GM12878 (cell line): Measurements from ENCODE around the gene DNMT1. TPM values are rescaled to one million over a fixed set of nuclear protein-coding genes. Genes with fewer than 3 reads are reported as not detected.
A peak's percentile ranks its signal among the peaks of the same experiment; 100 is the strongest.

Source experiments
- ATAC-seq: fragments of 200-7000 bp; cut with Tn5 transposase; 3 replicates; pipeline ENCODE4 v1.9.1; 2020; ENCODE audit warnings: mild to moderate bottlenecking, moderate library complexity
- BruUV-seq: library from RNA; stranded (reverse); fragments of 400-500 nt; replicated peaks from 2 replicates; lab custom pipeline; 2021; lab: Mats Ljungman, UMichigan
- CTCF ChIA-PET: fragments of 300-600 bp; sonication (Branson Sonifier 250); formaldehyde crosslinking; extraction: SDS; loops from one replicate; lab custom pipeline; 2021; ENCODE audit warnings: inconsistent platforms; lab: Yijun Ruan, JAX
- POLR2A ChIA-PET: fragments of 350-600 bp; formaldehyde crosslinking; extraction: SDS; loops from one replicate; lab custom pipeline; 2021; ENCODE audit warnings: inconsistent platforms; lab: Charles Lee
- RAD21 ChIA-PET: fragments of 300-600 bp; sonication (Branson Sonifier 250); formaldehyde crosslinking; loops from one replicate; lab custom pipeline; 2023; ENCODE audit warnings: antibody characterized with exemption; ENCODE audit not compliant: unreplicated experiment; lab: Charles Lee
- SMC1A ChIA-PET: fragments of 300-600 bp; sonication (Branson Sonifier 250); formaldehyde crosslinking; loops from one replicate; lab custom pipeline; 2023; ENCODE audit not compliant: unreplicated experiment, uncharacterized antibody; lab: Charles Lee
- DNase-seq: peaks from one replicate; pipeline ENCODE4 v3.0.0-alpha.2; 2011; ENCODE audit warnings: low read depth, low spot score
- FAIRE-seq: peaks from 3 replicates; lab custom pipeline; 2011; peaks lifted over from hg19 to GRCh38; lab: Jason Lieb, UNC
- H2AFZ ChIP-seq: 2 replicates; pipeline ENCODE4 v1.6.0; 2011; ENCODE audit warnings: low read depth, low read length, control low read depth; ENCODE audit not compliant: control insufficient read depth
- H3K27ac ChIP-seq: 2 replicates; pipeline ENCODE4 v1.5.1; 2011; ENCODE audit warnings: control low read depth; ENCODE audit not compliant: control insufficient read depth, insufficient read depth
- H3K27me3 ChIP-seq, 2 experiments: replicated peaks in 1 of 2; 2 replicates each; pipeline versions ENCODE4 v1.6.0 to v1.6.1; 2011; ENCODE audit warnings: low read length in 1 of 2; ENCODE audit not compliant: control insufficient read depth in 2 of 2, insufficient read depth in 2 of 2
- H3K36me3 ChIP-seq, 2 experiments: 2 replicates each; pipeline ENCODE4 v1.5.1; 2011; ENCODE audit warnings: low read length in 1 of 2; ENCODE audit not compliant: control insufficient read depth in 2 of 2, insufficient read depth in 2 of 2
- H3K4me1 ChIP-seq: 2 replicates; pipeline ENCODE4 v1.6.1; 2011; ENCODE audit warnings: mild to moderate bottlenecking, low read length, moderate library complexity, mixed read lengths; ENCODE audit not compliant: control insufficient read depth, insufficient read depth
- H3K4me2 ChIP-seq: 2 replicates; pipeline ENCODE4 v1.6.0; 2011; ENCODE audit warnings: control low read depth; ENCODE audit not compliant: control insufficient read depth, insufficient read depth
- H3K4me3 ChIP-seq: fragments of 200-600 bp; sonication (generic); 2 replicates; pipeline ENCODE4 v1.5.1; 2016
- H3K79me2 ChIP-seq: 2 replicates; pipeline ENCODE4 v1.6.0; 2011; ENCODE audit warnings: low read length; ENCODE audit not compliant: control insufficient read depth, insufficient read depth
- H3K9ac ChIP-seq: 2 replicates; pipeline ENCODE4 v1.8.0; 2011; ENCODE audit warnings: low read length, control low read depth, mixed read lengths; ENCODE audit not compliant: control insufficient read depth, insufficient read depth
- H3K9me3 ChIP-seq: replicated peaks from 3 replicates; pipeline ENCODE4 v1.5.1; 2011; ENCODE audit warnings: mild to moderate bottlenecking, low read length; ENCODE audit not compliant: control insufficient read depth, insufficient read depth
- H4K20me1 ChIP-seq: 2 replicates; pipeline ENCODE4 v1.6.0; 2011; ENCODE audit not compliant: control insufficient read depth, insufficient read depth
- BMI1 ChIP-seq: fragments of 450-650 bp; IDR thresholded peaks from 2 replicates; pipeline ENCODE4 v1.6.1; 2016; ENCODE audit warnings: mild to moderate bottlenecking, moderate library complexity, borderline replicate concordance
- CBFB ChIP-seq: IDR thresholded peaks from 2 replicates; pipeline ENCODE4 v1.6.1; 2016; ENCODE audit warnings: antibody characterized with exemption, low read depth
- CHD2 ChIP-seq: IDR thresholded peaks from 2 replicates; pipeline ENCODE4 v1.6.1; 2011; ENCODE audit warnings: low read depth, low read length, improper control_type of control experiment, borderline replicate concordance
- EGR1 ChIP-seq, 2 experiments: IDR thresholded peaks; 1 replicate in 1 of 2; 2 replicates in 1 of 2; pipeline ENCODE4 v1.6.1; 2011 to 2012; ENCODE audit warnings: low read depth in 2 of 2, low read length in 2 of 2, borderline replicate concordance in 1 of 2, mild to moderate bottlenecking in 1 of 2, moderate library complexity in 1 of 2
- GATAD2B ChIP-seq: fragments of 450-650 bp; conservative IDR thresholded peaks from 2 replicates; pipeline ENCODE4 v1.6.1; 2017; ENCODE audit warnings: low read depth, mild to moderate bottlenecking, moderate library complexity
- IKZF1 ChIP-seq: fragments of 450-650 bp; conservative IDR thresholded peaks from 2 replicates; pipeline ENCODE4 v1.6.1; 2017; ENCODE audit warnings: antibody characterized with exemption, mild to moderate bottlenecking
- IKZF2 ChIP-seq, 2 experiments: fragments of 450-650 bp; IDR thresholded peaks; 2 replicates each; pipeline ENCODE4 v1.6.1; 2017; ENCODE audit warnings: mild to moderate bottlenecking in 2 of 2, moderate library complexity in 2 of 2
- MEF2B ChIP-seq: fragments of 450-650 bp; IDR thresholded peaks from 2 replicates; pipeline ENCODE4 v1.6.1; 2018; ENCODE audit warnings: mild to moderate bottlenecking, moderate library complexity; ENCODE audit not compliant: partially characterized antibody, poor library complexity, severe bottlenecking
- MTA3 ChIP-seq: IDR thresholded peaks from 2 replicates; pipeline ENCODE4 v1.6.1; 2012; ENCODE audit warnings: low read length, inconsistent platforms, borderline replicate concordance
- NR2F1 ChIP-seq: fragments of 450-650 bp; conservative IDR thresholded peaks from 2 replicates; pipeline ENCODE4 v1.6.1; 2017; ENCODE audit warnings: mild to moderate bottlenecking
- POLR2A ChIP-seq: IDR thresholded peaks from 2 replicates; pipeline ENCODE4 v1.6.1; 2011; ENCODE audit warnings: low read depth, mild to moderate bottlenecking, low read length
- RUNX3 ChIP-seq: IDR thresholded peaks from 2 replicates; pipeline ENCODE4 v1.6.1; 2012; ENCODE audit warnings: low read length, inconsistent platforms
- SMC3 ChIP-seq: IDR thresholded peaks from 2 replicates; pipeline ENCODE4 v1.6.1; 2011; ENCODE audit warnings: low read length, improper control_type of control experiment, borderline replicate concordance
- SPI1 ChIP-seq: IDR thresholded peaks from 2 replicates; pipeline ENCODE4 v1.6.1; 2011; ENCODE audit warnings: low read depth, mild to moderate bottlenecking, low read length, moderate library complexity, borderline replicate concordance; ENCODE audit not compliant: insufficient read depth
- SRF ChIP-seq, 2 experiments: IDR thresholded peaks; 2 replicates each; pipeline ENCODE4 v1.6.1; 2011; ENCODE audit warnings: low read depth in 2 of 2, low read length in 2 of 2, mild to moderate bottlenecking in 1 of 2, moderate library complexity in 1 of 2
- WRNIP1 ChIP-seq: IDR thresholded peaks from 2 replicates; pipeline ENCODE4 v1.6.1; 2011; ENCODE audit warnings: low read depth, low read length, improper control_type of control experiment, borderline replicate concordance
- YY1 ChIP-seq: IDR thresholded peaks from 2 replicates; pipeline ENCODE4 v1.6.1; 2011; ENCODE audit warnings: low read depth, mild to moderate bottlenecking, low read length
- ZBED1 ChIP-seq: IDR thresholded peaks from 2 replicates; pipeline ENCODE4 v1.6.1; 2016; ENCODE audit warnings: borderline replicate concordance
- ZBTB11 ChIP-seq: fragments of 450-650 bp; formaldehyde crosslinking; IDR thresholded peaks from 2 replicates; pipeline ENCODE4 v1.5.0; 2022; ENCODE audit warnings: mild to moderate bottlenecking, missing genetic modification characterization
- ZNF274 ChIP-seq: IDR thresholded peaks from one replicate; pipeline ENCODE4 v1.8.0; 2011; ENCODE audit not compliant: insufficient read length, insufficient read depth
- ZNF384 ChIP-seq: IDR thresholded peaks from 2 replicates; pipeline ENCODE4 v1.6.1; 2012; ENCODE audit warnings: low read depth, mild to moderate bottlenecking, low read length, improper control_type of control experiment, borderline replicate concordance
- whole genome bisulfite sequencing: methylation state at CpG from one replicate; pipeline ENCODE4 v1.1.6; 2016; ENCODE audit warnings: low lambda C conversion rate; ENCODE audit not compliant: insufficient replicate concordance, insufficient coverage; ENCODE audit errors: missing lambda C conversion rate; 5-methylcytosine and 5-hydroxymethylcytosine counted together
- in situ Hi-C: fragments of 300-500 bp; cut with MboI; formaldehyde crosslinking; loops from 9 replicates; pipeline ENCODE4 v1.14.3; 2018; ENCODE audit warnings: mixed read lengths
- intact Hi-C: fragments of 100-400 bp; cut with micrococcal nuclease; formaldehyde crosslinking; loops from one replicate; pipeline ENCODE4 v1.14.2; 2022; ENCODE audit not compliant: unreplicated experiment
- polyA plus RNA-seq, 11 experiments: library from polyadenylated mRNA; depleted of rRNA in 4 of 11; unstranded in 6 of 11; stranded (reverse) in 5 of 11; fragments of >200 nt; fragmentation: Nextera tagmentation in 4 of 11; fragmentation: Illumina TruSeq in 1 of 11; extraction: Ambion mirVana in 4 of 11; extraction: Trizol in 1 of 11; gene quantifications; 1 replicate in 1 of 11; 2 replicates in 10 of 11; pipeline versions ENCODE4 v1.2.1 to v1.2.3, GENCODE V29; 2011 to 2016; ENCODE audit warnings: inconsistent platforms in 2 of 11, missing spikeins in 2 of 11, low read depth in 1 of 11
- total RNA-seq, 4 experiments: library from RNA; depleted of rRNA in 3 of 4; stranded (reverse); fragments of >200 nt in 3 of 4; fragmentation: Illumina TruSeq in 1 of 4; extraction: Trizol in 1 of 4; gene quantifications; 2 replicates each; pipeline versions ENCODE4 v1.2.1 to v1.2.3, GENCODE V29; 2013 to 2021

Gene DNMT1
- total and polyA plus RNA-seq, 10 of the 15 experiments (the other 5 are each of a cell fraction or from before 2014, with no cell fraction given) = 70.0 to 290 (median 133) TPM

GRCh38 chr19:10086591-10087192 lies 108.1 kb downstream of the DNMT1 start:
- no TSS peak for BruUV-seq
- in situ Hi-C loops = no loop called here
- DNase-seq = no peak
- peak overlapping the region; percentile 86 for H3K4me2 ChIP-seq
- peak; percentile 59 for ATAC-seq
- H4K20me1 ChIP-seq = no peaks in the 10 kb centered on the region
- H3K4me3 ChIP-seq = peak overlapping the region; percentile 86
- no peak for FAIRE-seq
- intact Hi-C loops = no loop called here
- H3K9me3 ChIP-seq = no peaks in the 10 kb centered on the region; the same call in 2 of the 3 replicates
- no peaks in the 10 kb centered on the region for H3K27me3 ChIP-seq
- H3K36me3 ChIP-seq = peaks cover 10% of the 10 kb centered on the region in 2 experiments; a peak in 3 of 4 replicates
- peaks cover 18% of the 10 kb centered on the region for H3K79me2 ChIP-seq
- SMC1A ChIA-PET = no interaction called here
- POLR2A ChIA-PET = interaction anchor here (1.5 kb wide), 1 partner anchor 9 kb away, joined by 5 read pairs; no protein-coding TSS in a partner anchor
- H3K9ac ChIP-seq = peak overlapping the region; percentile 98
- RAD21 ChIA-PET = no interaction called here
- H3K4me1 ChIP-seq = peaks cover 3% of the 10 kb centered on the region; the same call in 1 of the 2 replicates
- H3K27ac ChIP-seq = peak overlapping the region; percentile 95
- WGBS = 1% methylated on average over 37 of the region's 43 CpGs
- CTCF ChIA-PET = interaction anchor here (0.6 kb wide), 1 partner anchor 160 kb away, joined by 3 read pairs; no protein-coding TSS in a partner anchor
- peak overlapping the region; percentile 51; the same call in 1 of the 2 replicates for H2AFZ ChIP-seq
- no peak for TF ChIP-seq MTA3
- no peak for TF ChIP-seq SPI1
- TF ChIP-seq ZBTB11 (CRISPR knock-in tag) = no peak
- TF ChIP-seq ZNF274 = no peak
- TF ChIP-seq POLR2A = peak; percentile 33; the same call in 1 of the 2 replicates
- no peak for TF ChIP-seq ZBED1
- no peak for TF ChIP-seq ZNF384
- TF ChIP-seq RUNX3 = no peak
- no peak for TF ChIP-seq SMC3
- TF ChIP-seq SRF (IDR thresholded peaks at IDR 0.05; ENCODE audit: low read depth in 2 of 2, low read length in 2 of 2) = no peak
- TF ChIP-seq MEF2B = no peak
- no peak for TF ChIP-seq BMI1
- TF ChIP-seq YY1 = peak; percentile 8; the same call in 1 of the 2 replicates
- TF ChIP-seq IKZF1 = peak; percentile 53
- TF ChIP-seq GATAD2B = 0 out of 2 replicates have a peak, but pooled peaks have one; percentile 10
- TF ChIP-seq EGR1 (IDR thresholded peaks at IDR 0.05; ENCODE audit: borderline replicate concordance in 1 of 2, low read depth in 2 of 2, low read length in 2 of 2) = peak in 1 of 2 experiments; percentile 43; a peak in 1 of 3 replicates
- TF ChIP-seq CHD2 = no peak
- peak; percentile 99 for TF ChIP-seq NR2F1
- TF ChIP-seq CBFB = no peak
- no peak for TF ChIP-seq WRNIP1
- TF ChIP-seq IKZF2 (IDR thresholded peaks at IDR 0.05) = peak; percentile 45 to 47; a peak in 3 of 4 replicates
